GM18907 (cell line): Measurements from ENCODE around the gene HOXB8.

Source experiments
- ATAC-seq: cut with Tn5 transposase; IDR thresholded peaks from one replicate; pipeline ENCODE4 v1.9.1; 2021; ENCODE audit warnings: mild to moderate bottlenecking, moderate library complexity; ENCODE audit not compliant: unreplicated experiment

HOXB8 gene

DNA sequence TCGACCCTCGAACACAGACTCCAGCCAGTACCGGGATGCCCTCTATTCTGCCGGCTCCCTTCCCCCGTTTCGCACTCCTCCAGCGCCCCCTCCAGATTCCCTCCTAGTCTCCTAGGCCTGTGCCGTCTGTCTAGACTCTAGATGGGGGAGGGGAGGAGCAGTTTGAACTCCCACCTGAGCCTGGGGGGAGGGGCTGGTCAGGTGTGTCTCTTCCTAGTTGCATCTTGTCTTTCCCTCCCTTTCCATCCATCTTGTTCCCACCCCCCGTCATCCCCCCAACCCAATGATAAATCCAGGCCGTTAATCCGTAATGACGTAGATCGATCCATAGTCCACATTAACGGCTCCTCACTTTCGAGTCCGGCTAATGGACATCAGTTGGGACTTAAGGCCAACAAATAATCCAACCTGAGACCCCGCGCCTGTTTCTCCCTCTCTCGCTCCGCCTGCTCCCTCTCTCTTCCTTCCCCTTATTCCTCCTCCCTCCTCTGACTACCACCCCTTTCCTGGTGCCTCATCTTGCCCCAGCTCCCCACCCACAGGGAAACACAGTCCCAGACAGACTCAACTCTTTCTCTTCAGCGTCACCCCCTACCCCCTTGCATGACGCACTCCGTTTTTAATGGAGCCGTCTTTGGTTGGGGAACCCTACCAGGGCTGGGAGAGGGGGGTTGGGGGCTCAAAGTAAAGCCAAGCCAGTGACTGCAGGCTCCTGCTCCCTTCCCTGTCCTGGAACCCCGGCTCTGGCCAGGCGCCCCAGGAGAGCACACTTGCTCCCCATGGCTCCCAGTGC, 18.2 kb downstream of the HOXB8 start:
- ATAC-seq = no peak

GRCh38 chr17:48596000-48596734, 18.9 kb downstream of the HOXB8 start:
- ATAC-seq = no peak

GRCh38 chr17:48595278-48595999, 19.7 kb downstream of the HOXB8 start:
- ATAC-seq = no peak

GRCh38 chr17:48594538-48595277, 20.4 kb downstream of the HOXB8 start:
- ATAC-seq = no peak

DNA sequence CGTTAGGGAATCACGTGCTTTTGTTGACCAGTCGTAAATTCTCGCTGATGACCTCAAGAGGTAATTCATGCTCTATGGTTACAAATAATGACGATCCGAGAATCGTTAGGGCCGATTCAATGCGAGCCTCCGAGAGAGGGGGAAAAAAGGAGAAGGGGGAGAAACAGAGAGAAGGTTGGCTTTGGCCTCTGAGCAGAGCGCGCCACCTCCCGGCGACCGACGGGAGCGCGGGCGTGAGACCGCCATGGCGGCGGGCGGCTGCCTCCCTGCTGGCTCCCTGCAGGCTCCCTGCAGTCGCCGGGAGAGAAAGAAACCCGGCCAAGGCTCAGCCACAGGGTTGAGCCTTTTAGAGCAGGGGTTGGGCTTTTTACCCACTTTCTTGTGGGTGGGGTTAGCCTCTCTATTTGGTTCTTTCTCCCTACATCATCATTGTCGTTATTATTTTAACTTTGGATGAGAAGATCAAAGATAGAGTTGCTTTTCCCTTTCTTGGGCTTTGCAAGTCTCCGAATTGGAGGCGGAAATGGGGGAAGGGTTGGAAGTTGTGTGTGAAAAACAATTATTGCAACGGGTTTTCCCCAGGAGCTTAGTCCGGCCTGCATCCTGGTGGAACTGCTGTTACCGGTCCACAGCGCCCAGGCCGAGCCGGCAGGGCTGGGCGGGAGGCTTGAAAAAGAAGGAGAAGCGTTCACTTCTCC, 21.1 kb downstream of the HOXB8 start:
- peak; percentile 48 for ATAC-seq

GRCh38 chr17:48593126-48593829, 21.8 kb downstream of the HOXB8 start, which contains the start of gene HOXB5:
Gene HOXB5, minus strand, starts transcription at chr17:48593779. Its CDS starts 97 bp downstream, at chr17:48593682.
- ATAC-seq = no peak

DNA sequence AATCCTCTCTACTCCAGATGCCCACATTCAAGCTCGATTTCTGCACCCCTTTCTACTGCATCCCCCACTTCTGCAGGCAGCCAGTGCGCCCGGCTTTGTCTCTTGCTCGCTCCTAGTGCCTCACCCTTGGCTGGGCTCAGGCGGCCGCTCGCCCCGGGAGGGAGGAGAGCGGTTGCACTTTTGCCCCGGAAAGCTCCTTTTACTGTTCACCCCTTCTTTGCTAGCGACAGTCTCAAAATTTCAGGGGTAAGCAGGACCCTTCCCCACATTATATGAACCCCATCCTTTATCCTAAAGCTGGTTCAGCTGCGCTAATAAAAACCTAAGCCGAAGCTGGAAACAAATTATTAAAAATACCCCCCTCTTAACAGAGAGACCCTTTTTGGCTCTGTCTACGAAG, 22.5 kb downstream of the HOXB8 start:
- ATAC-seq = no peak

GRCh38 chr17:48592057-48592514, 23.0 kb downstream of the HOXB8 start:
- no peak for ATAC-seq

GRCh38 chr17:48591255-48592056, 23.6 kb downstream of the HOXB8 start:
- no peak for ATAC-seq

DNA sequence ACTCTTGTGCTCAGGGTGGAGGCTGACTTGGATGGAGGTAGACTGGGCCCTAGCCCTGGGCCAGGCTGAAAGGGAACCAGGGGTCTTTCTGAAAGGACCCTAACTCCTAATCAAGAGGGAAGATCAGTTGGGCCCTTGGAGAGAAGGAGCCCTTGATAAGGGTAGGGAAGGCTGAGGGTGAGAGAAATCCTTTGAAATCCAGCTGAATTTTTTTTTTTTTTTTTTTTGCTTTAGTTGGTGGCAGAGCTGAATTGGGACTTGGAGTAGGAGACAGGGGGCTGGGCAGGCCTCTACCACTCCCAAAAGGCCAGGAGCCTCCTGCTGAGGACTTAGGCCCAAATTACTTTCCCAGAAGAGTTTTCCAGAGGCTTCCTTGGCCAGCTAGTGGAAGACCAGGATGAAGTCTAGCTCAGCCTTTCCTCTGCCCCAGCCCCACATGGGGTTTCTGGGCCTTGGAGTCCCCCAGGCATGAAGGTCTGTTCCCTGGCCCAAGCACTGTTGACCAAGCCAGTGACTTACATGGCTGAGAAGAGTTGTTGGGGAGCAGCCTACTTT, 24.4 kb downstream of the HOXB8 start:
- no peak for ATAC-seq

GRCh38 chr17:48589831-48590606, 25.1 kb downstream of the HOXB8 start, which contains the start of gene HOXB3:
Gene HOXB3, minus strand, starts transcription at chr17:48590241. Its CDS starts 37,767 bp downstream, at chr17:48552474.
- ATAC-seq = no peak

DNA sequence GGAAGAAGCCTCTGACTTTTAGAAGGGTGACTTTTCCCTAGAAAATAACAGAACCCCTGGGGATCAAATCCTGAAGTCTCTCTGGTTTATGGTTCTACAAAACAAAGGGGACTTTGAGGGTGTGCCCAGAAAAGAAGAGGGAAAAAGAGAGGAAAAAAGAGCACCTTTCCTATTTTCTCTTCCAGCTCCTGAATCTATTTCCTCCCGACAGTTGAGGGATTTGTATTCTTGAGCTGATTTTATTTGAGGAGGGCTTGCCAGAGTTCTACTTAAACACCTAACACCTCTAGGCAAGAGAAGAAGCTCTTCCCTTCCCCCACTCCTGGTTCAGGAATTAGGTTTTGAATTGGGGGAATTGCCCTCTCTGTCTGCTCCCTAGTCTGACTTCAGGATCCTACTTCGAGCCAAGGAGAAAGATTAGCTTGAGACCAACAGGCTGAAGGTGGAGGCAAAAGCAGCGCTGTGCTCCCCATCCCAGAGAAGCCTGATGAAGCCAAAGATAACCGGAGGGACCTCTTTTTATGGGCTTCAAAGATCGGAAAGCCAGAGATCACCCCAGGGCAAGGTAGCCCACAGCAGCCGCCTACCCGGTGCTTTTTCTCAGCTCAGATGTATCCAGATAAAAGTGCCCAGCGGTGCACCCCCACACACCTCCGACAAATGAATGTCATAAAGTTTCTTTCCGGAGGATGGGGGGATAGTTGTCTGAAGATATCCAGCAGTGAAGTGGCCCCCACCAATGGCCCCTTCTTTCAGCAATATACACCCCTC, 25.8 kb downstream of the HOXB8 start:
- no peak for ATAC-seq

GRCh38 chr17:48588528-48588927, 26.6 kb downstream of the HOXB8 start:
- no peak for ATAC-seq

GRCh38 chr17:48588074-48588415, 27.0 kb downstream of the HOXB8 start:
- no peak for ATAC-seq

- no peak for ATAC-seq
These were observed 27.6 kb downstream of the HOXB8 start for GRCh38 chr17:48587276-48588073.
